GM21381 (cell line): Measurements from ENCODE around the gene AJAP1.
"Not testable (repeated sequence)": the region's sequence is repeated elsewhere in the genome, so short reads cannot be mapped to it uniquely, and the experiment has no call there.

Experiments used
- ATAC-seq: cut with Tn5 transposase; IDR thresholded peaks from one replicate; pipeline ENCODE4 v1.9.1; 2021; ENCODE audit warnings: mild to moderate bottlenecking, moderate library complexity; ENCODE audit not compliant: unreplicated experiment

Gene AJAP1

DNA sequence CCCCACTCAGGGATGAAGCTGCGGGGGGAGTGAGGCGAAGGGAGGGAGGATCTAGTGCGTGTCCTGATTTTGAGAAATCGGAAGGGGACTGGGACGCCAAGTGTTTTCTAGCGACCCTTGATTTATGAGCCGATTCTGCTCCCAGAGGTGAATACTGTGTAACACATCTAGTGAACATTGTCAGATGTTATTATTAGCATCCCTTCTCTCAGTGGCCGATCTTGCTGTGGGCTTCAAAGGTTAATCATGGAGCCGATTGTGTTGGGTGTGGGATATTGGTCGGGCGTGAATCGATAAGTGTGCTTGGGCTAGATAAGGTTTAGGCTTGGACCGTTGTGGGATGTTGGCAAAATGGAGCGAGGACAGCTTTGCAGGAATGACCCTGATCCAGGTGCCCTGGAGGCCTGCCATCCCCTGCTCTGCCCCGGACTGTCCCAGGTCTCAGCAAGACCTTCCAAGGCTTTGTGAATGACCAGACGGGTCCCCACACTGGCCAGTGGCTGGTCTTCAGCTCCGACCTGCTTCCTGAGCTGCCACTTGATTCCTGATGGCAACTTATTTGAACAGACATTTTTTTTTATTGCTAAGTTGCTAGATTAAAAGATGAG lies 2.2 kb downstream of the AJAP1 start:
- ATAC-seq, result no peak

GRCh38 chr1:4657244-4657789 lies 2.9 kb downstream of the AJAP1 start:
- ATAC-seq, result no peak

- ATAC-seq, result no peak
Measured at GRCh38 chr1:4657960-4658541, 3.6 kb downstream of the AJAP1 start.

- no peak for ATAC-seq
Measured at GRCh38 chr1:4658643-4659628, 4.5 kb downstream of the AJAP1 start.

- no peak for ATAC-seq
Measured at GRCh38 chr1:4660917-4661594, 6.6 kb downstream of the AJAP1 start.

- ATAC-seq, result no peak
Measured at GRCh38 chr1:4661595-4661917, 7.1 kb downstream of the AJAP1 start.

GRCh38 chr1:4662168-4662567 lies 7.8 kb downstream of the AJAP1 start:
- ATAC-seq, result no peak

GRCh38 chr1:4662723-4663122 lies 8.3 kb downstream of the AJAP1 start:
- ATAC-seq, result no peak

DNA sequence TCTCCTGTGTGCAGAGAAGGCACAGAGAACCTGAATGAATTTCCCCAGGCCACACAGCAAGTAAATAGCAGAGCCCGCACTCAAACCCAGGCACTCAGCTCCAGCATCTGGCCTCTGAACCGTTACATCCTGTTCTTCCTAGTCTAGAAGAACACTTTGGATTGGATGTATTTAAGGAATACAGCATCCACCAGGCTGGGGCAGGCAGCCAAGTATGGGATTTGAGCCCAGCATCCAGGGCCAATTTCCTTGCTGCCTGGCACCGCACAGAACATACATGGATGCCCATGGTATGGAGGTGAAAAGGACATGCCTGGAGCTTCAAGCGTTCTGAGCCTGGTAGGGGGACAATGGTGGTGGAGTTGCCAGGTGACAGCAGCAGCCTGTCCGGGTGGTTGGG lies 9.7 kb downstream of the AJAP1 start:
- ATAC-seq, result no peak

- ATAC-seq, result no peak
Measured at GRCh38 chr1:4664606-4665005, 10.2 kb downstream of the AJAP1 start.

- no peak for ATAC-seq
Measured at GRCh38 chr1:4665456-4665855, 11.0 kb downstream of the AJAP1 start.

DNA sequence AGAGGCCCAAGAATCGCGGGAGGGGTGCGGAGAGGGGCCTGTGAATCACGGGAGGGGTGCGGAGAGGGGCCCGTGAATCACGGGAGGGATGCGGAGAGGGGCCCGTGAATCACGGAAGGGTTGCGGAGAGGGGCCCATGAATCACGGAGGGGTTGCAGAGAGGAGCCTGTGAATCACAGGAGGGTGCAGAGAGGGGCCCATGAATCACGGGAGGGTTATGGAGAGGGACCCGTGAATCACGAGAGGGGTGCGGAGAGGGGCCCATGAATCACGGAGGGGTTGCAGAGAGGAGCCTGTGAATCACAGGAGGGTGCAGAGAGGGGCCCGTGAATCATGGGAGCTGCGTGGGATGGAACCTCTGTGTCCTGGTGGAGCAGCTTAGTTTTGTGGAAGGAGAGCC lies 12.3 kb downstream of the AJAP1 start:
- ATAC-seq, result not testable (repeated sequence)

- ATAC-seq, result no peak
Measured at GRCh38 chr1:4668743-4669700, 14.6 kb downstream of the AJAP1 start.

DNA sequence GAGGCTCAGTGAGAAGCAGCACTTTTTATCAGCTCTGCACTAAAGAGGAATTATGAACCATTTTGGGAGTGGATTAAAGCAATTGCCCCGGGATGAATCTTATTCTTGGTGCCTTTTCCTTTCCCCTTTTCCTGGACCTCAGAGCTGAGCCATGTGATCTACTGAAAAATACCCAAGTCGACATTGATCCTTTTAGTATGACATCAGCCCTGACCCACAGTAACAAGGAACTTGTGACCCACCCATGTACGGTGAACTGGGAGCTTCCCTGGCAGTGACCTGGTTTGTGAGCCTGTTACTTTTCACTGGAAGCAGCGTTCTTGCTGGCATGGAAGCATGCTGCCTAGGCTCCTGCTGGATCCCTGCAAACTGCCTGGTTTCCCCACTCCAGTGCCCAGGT lies 15.9 kb downstream of the AJAP1 start:
- no peak for ATAC-seq

DNA sequence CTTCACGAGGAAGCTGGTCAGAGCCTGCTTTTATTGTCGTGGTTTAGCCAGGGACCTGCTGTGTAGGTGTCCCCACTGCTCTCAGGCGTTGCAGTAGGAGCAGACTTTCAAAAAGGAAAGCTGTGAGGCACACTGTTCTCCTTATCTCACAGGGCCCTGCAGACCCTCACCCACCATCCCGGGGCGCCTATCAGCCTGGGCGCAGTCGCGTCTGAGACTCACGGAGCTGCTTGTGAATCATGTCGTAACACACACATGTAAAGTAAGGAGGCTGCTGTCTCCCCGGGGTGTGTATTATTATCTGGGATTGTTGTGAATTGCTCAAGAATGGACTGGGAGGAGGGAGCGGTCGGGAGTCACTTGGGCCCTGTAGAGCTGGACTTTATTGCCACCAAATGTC lies 17.4 kb downstream of the AJAP1 start:
- no peak for ATAC-seq

- no peak for ATAC-seq
Measured at GRCh38 chr1:4673494-4673893, 19.1 kb downstream of the AJAP1 start.

DNA sequence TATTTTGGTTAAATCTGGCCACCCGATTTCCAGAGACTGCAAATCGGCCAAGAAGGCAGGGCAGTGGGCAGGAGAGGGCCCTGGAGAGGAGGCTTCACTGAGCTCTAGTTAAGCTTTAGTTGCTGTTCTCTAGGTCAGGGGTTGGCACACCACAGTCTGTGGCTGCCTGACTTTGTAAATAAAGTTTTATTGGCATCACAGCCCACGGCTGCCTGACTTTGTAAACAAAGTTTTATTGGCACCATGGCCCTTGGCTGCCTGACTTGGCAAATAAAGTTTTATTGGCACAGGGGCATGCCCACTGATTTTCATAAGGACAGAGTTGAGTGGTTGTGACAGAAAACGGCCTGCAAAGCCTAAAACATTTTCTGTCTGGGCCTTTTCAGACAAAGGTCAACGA lies 19.7 kb downstream of the AJAP1 start:
- ATAC-seq, result no peak

DNA sequence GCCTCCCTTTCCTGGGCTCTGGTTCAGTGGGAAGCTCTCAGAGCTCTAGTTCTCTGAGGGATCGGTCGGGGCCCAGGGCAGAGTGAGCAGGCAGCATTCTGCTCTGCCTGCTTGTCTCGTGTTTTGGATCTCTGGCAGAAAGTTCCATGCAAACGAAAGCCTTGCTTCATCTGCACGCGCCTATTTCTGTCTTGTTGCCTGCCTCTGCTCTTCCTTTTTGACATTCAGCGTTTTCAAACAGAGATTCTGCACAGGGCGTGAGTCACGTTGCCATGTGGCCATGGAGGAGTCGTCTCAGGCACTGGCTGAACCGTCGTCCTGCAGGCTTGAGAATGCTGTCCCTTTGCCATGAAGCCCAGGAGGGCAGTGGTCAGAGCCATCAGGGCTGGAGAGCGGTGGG lies 20.3 kb downstream of the AJAP1 start:
- ATAC-seq, result no peak

DNA sequence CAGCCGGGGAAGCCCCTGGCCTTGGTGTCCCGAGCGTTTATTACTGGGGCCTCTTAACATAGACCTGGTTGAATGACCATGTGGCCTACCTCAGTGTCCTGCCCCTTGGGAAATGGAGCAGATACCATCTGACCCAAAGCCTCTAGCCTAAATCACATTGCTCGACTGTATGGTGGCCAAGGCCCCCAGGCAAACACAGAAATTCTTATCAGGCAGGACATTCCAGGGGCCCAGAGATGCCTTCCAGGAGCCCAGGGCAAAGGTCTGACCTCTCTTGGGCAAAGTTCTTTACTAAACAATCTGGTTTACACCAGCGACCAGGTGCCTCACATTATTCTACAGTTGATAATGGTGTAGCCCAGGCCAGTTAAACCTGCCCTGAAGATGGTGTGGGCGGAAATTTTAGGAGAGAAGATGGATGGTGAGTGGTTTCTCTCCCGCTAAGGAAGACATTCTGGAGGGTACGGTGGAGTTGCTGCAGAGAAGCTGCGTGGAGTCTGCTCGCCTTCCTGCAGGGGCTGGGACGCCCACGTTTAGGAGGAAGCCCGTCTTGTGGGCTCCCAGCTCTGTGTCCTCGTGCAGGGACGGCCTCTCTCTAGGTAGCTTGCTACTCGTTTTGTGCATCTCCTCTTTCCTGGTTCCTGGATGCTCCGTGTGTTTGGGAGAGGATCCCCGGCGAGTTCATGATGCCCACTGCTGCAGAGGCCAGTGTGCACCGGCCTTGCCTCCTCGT lies 21.2 kb downstream of the AJAP1 start:
- ATAC-seq, result no peak
